ENCODE data around the gene FOSL1.
A peak's percentile ranks its signal among the peaks of the same experiment; 100 is the strongest.

The FOSL1 gene

GRCh38 chr11:65883058-65883761 lies 17.0 kb downstream of the FOSL1 start:
- no peak for TF ChIP-seq CTCF (IDR thresholded peaks at IDR 0.05; ENCODE audit: extremely low read depth, missing control alignments)
- no peak for DNase-seq (ENCODE audit: low spot score)

GRCh38 chr11:65882120-65883057 lies 17.8 kb downstream of the FOSL1 start:
- no peak for DNase-seq (ENCODE audit: low spot score)
- TF ChIP-seq CTCF (IDR thresholded peaks at IDR 0.05; ENCODE audit: extremely low read depth, missing control alignments), result no peak

DNA sequence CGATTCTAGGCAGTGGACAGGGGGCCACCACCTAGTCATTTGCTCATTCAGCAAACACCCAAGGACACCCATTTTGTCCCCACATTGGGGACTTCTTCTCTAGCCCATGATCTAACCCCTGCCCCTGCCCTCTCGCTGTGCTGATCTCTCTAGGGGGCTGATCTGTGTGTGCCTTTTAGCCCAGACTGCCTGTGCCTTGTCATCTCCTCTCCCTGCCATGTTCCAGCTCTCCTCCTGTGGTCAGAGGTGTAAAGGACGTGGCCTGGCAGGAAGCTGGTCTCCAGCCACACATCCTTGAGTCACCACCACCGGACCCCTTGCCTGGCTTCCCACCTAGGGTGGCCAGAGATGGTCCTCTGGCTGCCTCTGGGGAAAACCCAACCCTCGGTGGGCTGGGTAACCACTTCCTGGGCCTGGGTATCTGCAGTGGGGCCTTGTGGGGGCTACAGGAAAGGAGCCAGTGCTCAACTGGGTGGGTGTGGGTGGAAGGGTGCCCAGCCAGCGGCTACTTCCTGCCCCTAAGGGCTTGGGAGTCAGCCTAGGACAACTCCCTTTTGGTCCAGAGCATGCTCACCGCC lies 19.3 kb downstream of the FOSL1 start:
- no peak for DNase-seq (ENCODE audit: low spot score)
- TF ChIP-seq CTCF (IDR thresholded peaks at IDR 0.05; ENCODE audit: extremely low read depth, missing control alignments), result no peak

DNA sequence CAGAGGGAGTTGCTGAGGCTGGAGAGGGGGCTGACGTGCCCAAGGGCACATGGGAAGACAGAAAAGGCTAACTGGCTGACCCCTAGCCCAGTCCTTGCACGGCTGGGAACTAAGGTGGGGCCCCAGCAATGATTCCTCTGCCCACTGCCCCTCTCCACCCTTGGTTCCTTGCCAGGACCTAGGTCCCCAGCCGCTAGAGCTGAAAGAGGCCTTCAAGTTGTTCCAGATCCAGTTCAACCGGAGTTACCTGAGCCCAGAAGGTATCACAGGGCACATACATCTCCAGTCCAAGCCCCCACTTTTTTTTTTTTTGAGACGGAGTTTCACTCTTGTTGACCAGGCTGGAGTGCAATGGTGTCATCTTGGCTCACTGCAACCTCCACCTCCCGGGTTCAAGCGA lies 20.2 kb downstream of the FOSL1 start:
- no peak for DNase-seq (ENCODE audit: low spot score)
- TF ChIP-seq CTCF (IDR thresholded peaks at IDR 0.05; ENCODE audit: extremely low read depth, missing control alignments), result no peak

DNA sequence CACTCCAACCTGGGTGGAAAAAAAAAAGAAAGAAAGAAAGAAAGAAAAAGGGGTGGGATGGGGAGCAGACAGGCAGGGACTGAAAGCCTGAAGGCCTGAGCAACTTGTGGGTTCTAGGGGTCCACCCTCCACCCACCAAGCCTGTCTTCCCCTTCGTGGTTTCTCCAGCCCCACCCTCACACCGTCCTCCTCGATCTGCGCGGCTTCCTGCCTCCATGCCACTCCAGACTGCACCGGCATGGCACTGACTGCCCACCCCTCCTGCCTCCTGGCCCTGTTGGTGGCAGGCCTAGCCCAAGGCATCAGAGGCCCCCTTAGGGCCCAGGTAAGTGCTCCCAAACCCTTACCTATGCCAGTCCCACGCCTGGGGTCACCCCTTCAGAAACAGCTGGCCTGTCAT lies 20.6 kb downstream of the FOSL1 start, which contains the start of gene CTSW:
CTSW (plus strand) TSS at position 221 of the 400 bp plus-strand sequence; CDS start at position 239, 18 bp downstream.
- no peak for DNase-seq (ENCODE audit: low spot score)
- no peak for TF ChIP-seq CTCF (IDR thresholded peaks at IDR 0.05; ENCODE audit: extremely low read depth, missing control alignments)

- peak; percentile 97 for DNase-seq (ENCODE audit: low spot score)
- TF ChIP-seq CTCF (IDR thresholded peaks at IDR 0.05; ENCODE audit: extremely low read depth, missing control alignments), result no peak
These were observed 26.7 kb downstream of the FOSL1 start for GRCh38 chr11:65873318-65874156.
